Measurements from ENCODE around the gene TAS1R3.

TAS1R3 gene

GRCh38 chr1:1331068-1331965, at the start of gene TAS1R3:
TSS of gene TAS1R3 (plus strand) at chr1:1331280. CDS start at chr1:1331346, 66 bp downstream.
- no peak for DNase-seq (ENCODE audit: low read depth in 2 of 2)

GRCh38 chr1:1281533-1282321, 49.4 kb upstream of the TAS1R3 start:
- DNase-seq (ENCODE audit: low read depth in 2 of 2) = no peak

- DNase-seq (ENCODE audit: low read depth in 2 of 2) = no peak
These were observed 48.1 kb upstream of the TAS1R3 start for GRCh38 chr1:1282998-1283397.

DNA sequence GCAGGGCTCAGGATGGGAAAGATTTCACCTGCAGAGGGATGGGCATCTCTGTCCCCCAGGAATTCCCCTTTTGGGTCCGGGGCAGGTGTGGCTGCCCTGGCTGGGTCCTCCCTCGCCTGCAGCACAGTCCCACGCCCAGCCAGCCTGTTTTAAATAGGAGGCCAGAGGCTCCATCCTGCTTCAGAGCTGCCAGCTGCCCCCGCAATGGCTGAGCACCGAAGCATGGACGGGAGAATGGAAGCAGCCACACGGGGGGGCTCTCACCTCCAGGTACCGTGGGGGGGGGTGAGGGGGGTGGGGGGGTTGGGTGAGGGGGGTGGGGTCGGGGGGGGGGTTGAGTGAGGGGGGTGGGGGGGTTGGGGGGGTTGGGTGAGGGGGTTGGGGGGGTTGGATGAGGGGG, 47.3 kb upstream of the TAS1R3 start:
- DNase-seq (ENCODE audit: low read depth in 2 of 2) = no peak

GRCh38 chr1:1284221-1285101, 46.6 kb upstream of the TAS1R3 start:
- DNase-seq (ENCODE audit: low read depth in 2 of 2) = no peak

GRCh38 chr1:1285102-1285571, 45.9 kb upstream of the TAS1R3 start:
- no peak for DNase-seq (ENCODE audit: low read depth in 2 of 2)

GRCh38 chr1:1285611-1286311, 45.3 kb upstream of the TAS1R3 start:
- no peak for DNase-seq (ENCODE audit: low read depth in 2 of 2)

GRCh38 chr1:1286313-1287261, 44.5 kb upstream of the TAS1R3 start:
- no peak for DNase-seq (ENCODE audit: low read depth in 2 of 2)

DNA sequence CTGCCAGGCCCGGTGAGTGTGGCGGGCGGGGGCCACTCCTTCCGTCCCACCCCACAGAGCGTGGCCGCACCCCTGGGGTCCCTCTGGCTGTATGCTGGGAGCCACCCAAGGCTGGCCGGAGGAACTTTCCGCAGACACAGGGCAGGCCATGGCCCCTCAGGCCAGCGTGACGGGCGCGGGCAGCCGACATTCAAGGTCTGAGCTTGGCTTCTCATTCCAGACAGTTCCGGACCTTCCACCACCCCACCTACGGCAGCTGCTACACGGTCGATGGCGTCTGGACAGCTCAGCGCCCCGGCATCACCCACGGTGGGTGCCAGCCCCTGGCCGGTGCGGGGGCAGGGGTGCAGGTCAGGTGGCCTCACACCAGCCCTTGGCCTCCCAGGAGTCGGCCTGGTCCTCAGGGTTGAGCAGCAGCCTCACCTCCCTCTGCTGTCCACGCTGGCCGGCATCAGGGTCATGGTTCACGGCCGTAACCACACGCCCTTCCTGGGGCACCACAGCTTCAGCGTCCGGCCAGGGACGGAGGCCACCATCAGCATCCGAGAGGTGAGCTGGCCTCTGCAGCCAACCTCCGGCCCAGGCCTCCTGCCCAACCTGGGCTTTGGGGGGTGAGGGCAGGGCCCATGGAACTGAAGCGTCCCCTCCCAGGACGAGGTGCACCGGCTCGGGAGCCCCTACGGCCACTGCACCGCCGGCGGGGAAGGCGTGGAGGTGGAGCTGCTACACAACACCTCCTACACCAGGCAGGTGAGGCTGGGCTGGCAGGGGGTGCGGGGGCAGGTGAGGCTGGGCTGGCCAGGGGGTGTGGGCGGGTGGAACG, 43.6 kb upstream of the TAS1R3 start:
- DNase-seq (ENCODE audit: low read depth in 2 of 2) = no peak

- no peak for DNase-seq (ENCODE audit: low read depth in 2 of 2)
These were observed 40.8 kb upstream of the TAS1R3 start for GRCh38 chr1:1290238-1290731.

DNA sequence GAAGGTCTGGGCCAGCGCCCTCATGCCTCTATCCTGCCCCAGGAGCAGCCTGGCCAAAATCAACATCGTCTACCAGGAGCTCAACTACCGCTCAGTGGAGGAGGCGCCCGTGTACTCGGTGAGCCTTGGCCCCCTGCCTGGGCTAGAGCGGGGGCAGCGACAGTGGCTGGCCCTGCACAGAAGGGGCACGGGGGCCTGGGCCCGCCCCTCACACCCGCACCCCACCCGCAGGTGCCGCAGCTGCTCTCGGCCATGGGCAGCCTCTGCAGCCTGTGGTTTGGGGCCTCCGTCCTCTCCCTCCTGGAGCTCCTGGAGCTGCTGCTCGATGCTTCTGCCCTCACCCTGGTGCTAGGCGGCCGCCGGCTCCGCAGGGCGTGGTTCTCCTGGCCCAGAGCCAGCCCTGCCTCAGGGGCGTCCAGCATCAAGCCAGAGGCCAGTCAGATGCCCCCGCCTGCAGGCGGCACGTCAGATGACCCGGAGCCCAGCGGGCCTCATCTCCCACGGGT, 40.0 kb upstream of the TAS1R3 start:
- DNase-seq (ENCODE audit: low read depth in 2 of 2) = no peak

DNA sequence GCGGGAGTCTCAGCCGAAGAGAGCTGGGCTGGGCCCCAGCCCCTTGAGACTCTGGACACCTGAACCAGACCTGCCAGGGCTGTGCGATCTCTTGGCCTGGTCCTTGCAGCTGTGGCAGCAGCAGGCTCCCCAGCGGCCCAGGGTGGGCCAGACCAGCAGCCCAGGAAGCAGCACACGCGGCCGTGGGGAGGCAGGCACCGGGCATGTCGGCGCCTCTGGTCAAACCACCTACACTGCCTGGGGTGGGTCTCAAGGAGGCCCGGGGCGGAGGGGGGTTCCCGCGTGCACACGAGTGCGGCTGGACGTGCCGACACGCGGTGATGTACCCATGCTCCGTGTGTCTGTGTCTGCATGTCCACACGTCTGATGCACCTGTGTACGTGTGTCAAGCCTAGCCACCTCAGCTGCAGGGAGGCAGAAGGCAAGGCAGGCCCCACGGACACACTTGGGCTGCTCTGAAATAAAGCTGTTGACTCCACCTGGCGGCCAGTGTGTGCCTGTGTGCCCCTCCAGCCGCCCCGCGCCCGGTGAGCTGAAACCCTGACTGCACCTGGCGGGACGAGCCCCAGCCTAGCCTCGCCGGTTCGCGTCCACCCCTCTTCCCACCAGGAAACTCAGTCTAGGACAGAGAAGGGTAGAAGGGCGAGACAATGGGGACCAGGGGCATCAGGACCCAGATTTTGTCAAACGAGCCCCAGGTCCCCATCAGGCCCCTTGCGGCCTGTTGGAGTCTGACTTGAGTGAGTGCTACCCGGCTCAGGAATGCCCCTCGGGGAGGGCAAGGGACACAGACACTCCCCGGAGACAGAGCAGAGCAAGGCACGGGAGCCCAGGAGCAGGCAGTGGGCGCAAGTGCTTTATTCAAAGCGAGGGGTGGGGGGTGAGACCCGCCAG, 39.3 kb upstream of the TAS1R3 start:
- no peak for DNase-seq (ENCODE audit: low read depth in 2 of 2)

- DNase-seq (ENCODE audit: low read depth in 2 of 2) = no peak
These were observed 38.7 kb upstream of the TAS1R3 start for GRCh38 chr1:1292442-1292779.

GRCh38 chr1:1292851-1293250, 38.2 kb upstream of the TAS1R3 start:
- DNase-seq (ENCODE audit: low read depth in 2 of 2) = no peak

GRCh38 chr1:1293263-1294249, 37.5 kb upstream of the TAS1R3 start:
- no peak for DNase-seq (ENCODE audit: low read depth in 2 of 2)

GRCh38 chr1:1294250-1294890, 36.7 kb upstream of the TAS1R3 start:
- DNase-seq (ENCODE audit: low read depth in 2 of 2) = no peak
